ENCODE data around the gene TES.

TES gene

GRCh38 chr7:116213361-116214130 lies 3.2 kb downstream of the TES start:
- H3K4me3 Mint-ChIP-seq: no peak overlapping the region
- peaks cover 5% of the 10 kb centered on the region for H3K36me3 Mint-ChIP-seq (ENCODE audit: low read depth)
- no peaks in the 10 kb centered on the region for H3K9me3 Mint-ChIP-seq
- H3K27ac Mint-ChIP-seq: no peak overlapping the region
- TF ChIP-seq CTCF (IDR thresholded peaks at IDR 0.05): no peak
- H3K4me1 Mint-ChIP-seq: peaks cover 36% of the 10 kb centered on the region
- no peak for DNase-seq
- no peaks in the 10 kb centered on the region for H3K27me3 Mint-ChIP-seq (ENCODE audit: low read depth, poor library complexity)

GRCh38 chr7:116214921-116215320 lies 4.6 kb downstream of the TES start:
- H3K4me3 Mint-ChIP-seq: no peak overlapping the region
- DNase-seq: no peak
- H3K4me1 Mint-ChIP-seq: peaks cover 36% of the 10 kb centered on the region
- H3K27ac Mint-ChIP-seq: no peak overlapping the region
- H3K36me3 Mint-ChIP-seq (ENCODE audit: low read depth): peaks cover 5% of the 10 kb centered on the region
- no peaks in the 10 kb centered on the region for H3K9me3 Mint-ChIP-seq
- H3K27me3 Mint-ChIP-seq (ENCODE audit: low read depth, poor library complexity): no peaks in the 10 kb centered on the region
- TF ChIP-seq CTCF (IDR thresholded peaks at IDR 0.05): no peak

GRCh38 chr7:116215551-116215950 lies 5.2 kb downstream of the TES start:
- DNase-seq: no peak
- no peak for TF ChIP-seq CTCF (IDR thresholded peaks at IDR 0.05)
- no peaks in the 10 kb centered on the region for H3K27me3 Mint-ChIP-seq (ENCODE audit: low read depth, poor library complexity)
- H3K27ac Mint-ChIP-seq: peak overlapping the region; percentile 29
- H3K4me3 Mint-ChIP-seq: no peak overlapping the region
- no peaks in the 10 kb centered on the region for H3K9me3 Mint-ChIP-seq
- peaks cover 5% of the 10 kb centered on the region for H3K36me3 Mint-ChIP-seq (ENCODE audit: low read depth)
- peaks cover 36% of the 10 kb centered on the region for H3K4me1 Mint-ChIP-seq

- peaks cover 26% of the 10 kb centered on the region for H3K4me1 Mint-ChIP-seq
- no peak overlapping the region for H3K4me3 Mint-ChIP-seq
- no peak overlapping the region for H3K27ac Mint-ChIP-seq
- H3K36me3 Mint-ChIP-seq (ENCODE audit: low read depth): peaks cover 5% of the 10 kb centered on the region
- peaks cover under 1% of the 10 kb centered on the region for H3K27me3 Mint-ChIP-seq (ENCODE audit: low read depth, poor library complexity)
- no peak for DNase-seq
- no peak for TF ChIP-seq CTCF (IDR thresholded peaks at IDR 0.05)
- H3K9me3 Mint-ChIP-seq: no peaks in the 10 kb centered on the region
Observed at GRCh38 chr7:116216956-116217571, 6.7 kb downstream of the TES start.

GRCh38 chr7:116218051-116218645 lies 7.8 kb downstream of the TES start:
- Mint-ChIP-seq H3K27me3 (ENCODE audit: low read depth, poor library complexity) (peaks cover 3% of the 10 kb centered on the region), H3K27ac (no peak overlapping the region), H3K36me3 (ENCODE audit: low read depth) (peaks cover 5% of the 10 kb centered on the region), H3K4me3 (no peak overlapping the region), H3K4me1 (peaks cover 20% of the 10 kb centered on the region), H3K9me3 (no peaks in the 10 kb centered on the region)
- no peak for DNase-seq
- no peak for TF ChIP-seq CTCF (IDR thresholded peaks at IDR 0.05)

All from nephron progenitor cell (in vitro differentiated cells).